HL-60 (cell line): ENCODE data around the gene DNAJB5.

Experiments
- DNase-seq, 2 experiments: peaks; one replicate each; pipeline ENCODE4 v3.0.0-alpha.2; 2010 to 2020; ENCODE audit warnings: low read depth in 1 of 2, low spot score in 1 of 2
- H3K27ac ChIP-seq: fragments of 250-450 bp; sonication (Bioruptor Pico); replicated peaks from 2 replicates; pipeline ENCODE4 v1.5.1; 2020; ENCODE audit warnings: mild to moderate bottlenecking, moderate library complexity
- H3K27me3 ChIP-seq: fragments of 250-450 bp; sonication (Bioruptor Pico); 2 replicates; pipeline ENCODE4 v1.5.1; 2021; ENCODE audit warnings: mild to moderate bottlenecking, moderate library complexity; ENCODE audit not compliant: insufficient read depth, poor library complexity, severe bottlenecking
- H3K4me3 ChIP-seq: replicated peaks from 2 replicates; pipeline ENCODE4 v1.5.1; 2011; ENCODE audit warnings: mild to moderate bottlenecking, control low read depth, low read length; ENCODE audit not compliant: insufficient read depth
- GABPA ChIP-seq: IDR thresholded peaks from 2 replicates; pipeline ENCODE4 v1.6.1; 2012; ENCODE audit warnings: low read depth
- POLR2AphosphoS5 ChIP-seq: IDR thresholded peaks from 2 replicates; pipeline ENCODE4 v1.6.1; 2012; ENCODE audit warnings: low read depth
- SPI1 ChIP-seq: IDR thresholded peaks from 2 replicates; pipeline ENCODE4 v1.6.1; 2012; ENCODE audit warnings: low read depth, mild to moderate bottlenecking, borderline replicate concordance
- TF ChIP-seq, protein P1 (sequence below): IDR thresholded peaks from one replicate; pipeline ENCODE4 v1.5.1; 2011; ENCODE audit warnings: low read length, control low read depth, inconsistent platforms; ENCODE audit not compliant: insufficient read depth
- TF ChIP-seq, protein P2 (sequence below): IDR thresholded peaks from 2 replicates; pipeline ENCODE4 v1.6.1; 2012; ENCODE audit warnings: low read depth; ENCODE audit not compliant: insufficient replicate concordance

DNAJB5 gene

DNA sequence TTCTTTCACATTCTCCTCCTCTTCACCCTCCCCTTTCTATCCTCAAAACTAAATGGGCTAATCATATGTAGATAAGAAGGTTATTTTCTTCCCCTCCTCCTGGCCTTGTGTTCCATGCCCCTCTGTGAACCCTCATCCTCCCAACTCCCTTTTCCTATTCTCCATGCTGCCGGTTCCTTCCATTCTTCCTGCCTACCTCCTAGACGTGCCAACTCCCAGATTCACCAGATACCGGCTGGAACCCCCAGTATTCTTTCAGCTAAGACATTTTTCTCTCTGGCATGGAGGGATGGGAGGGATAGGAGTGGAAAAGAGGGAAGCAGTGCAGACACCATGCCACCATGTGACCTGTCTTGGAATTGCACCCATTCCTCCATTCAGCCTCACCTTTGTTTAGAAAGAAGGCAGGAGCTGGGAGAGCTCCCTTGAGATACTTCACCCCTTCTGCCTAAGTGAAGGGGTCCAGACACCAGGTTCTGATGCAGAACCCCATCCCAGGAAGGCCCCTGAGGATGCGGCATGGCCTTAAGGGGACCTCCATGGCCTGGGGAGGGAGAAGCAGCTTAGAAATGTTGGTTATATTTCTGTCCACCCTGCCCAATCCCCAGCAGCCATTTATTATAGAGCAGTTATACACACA, 4.8 kb downstream of the DNAJB5 start:
- no peak overlapping the region for H3K4me3 ChIP-seq
- no peak overlapping the region for H3K27ac ChIP-seq
- TF ChIP-seq SPI1: no peak
- TF ChIP-seq GABPA: no peak
- TF ChIP-seq, protein P1, sequence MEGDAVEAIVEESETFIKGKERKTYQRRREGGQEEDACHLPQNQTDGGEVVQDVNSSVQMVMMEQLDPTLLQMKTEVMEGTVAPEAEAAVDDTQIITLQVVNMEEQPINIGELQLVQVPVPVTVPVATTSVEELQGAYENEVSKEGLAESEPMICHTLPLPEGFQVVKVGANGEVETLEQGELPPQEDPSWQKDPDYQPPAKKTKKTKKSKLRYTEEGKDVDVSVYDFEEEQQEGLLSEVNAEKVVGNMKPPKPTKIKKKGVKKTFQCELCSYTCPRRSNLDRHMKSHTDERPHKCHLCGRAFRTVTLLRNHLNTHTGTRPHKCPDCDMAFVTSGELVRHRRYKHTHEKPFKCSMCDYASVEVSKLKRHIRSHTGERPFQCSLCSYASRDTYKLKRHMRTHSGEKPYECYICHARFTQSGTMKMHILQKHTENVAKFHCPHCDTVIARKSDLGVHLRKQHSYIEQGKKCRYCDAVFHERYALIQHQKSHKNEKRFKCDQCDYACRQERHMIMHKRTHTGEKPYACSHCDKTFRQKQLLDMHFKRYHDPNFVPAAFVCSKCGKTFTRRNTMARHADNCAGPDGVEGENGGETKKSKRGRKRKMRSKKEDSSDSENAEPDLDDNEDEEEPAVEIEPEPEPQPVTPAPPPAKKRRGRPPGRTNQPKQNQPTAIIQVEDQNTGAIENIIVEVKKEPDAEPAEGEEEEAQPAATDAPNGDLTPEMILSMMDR: peak; percentile 50
- no peak for TF ChIP-seq POLR2AphosphoS5
- TF ChIP-seq, protein P2, sequence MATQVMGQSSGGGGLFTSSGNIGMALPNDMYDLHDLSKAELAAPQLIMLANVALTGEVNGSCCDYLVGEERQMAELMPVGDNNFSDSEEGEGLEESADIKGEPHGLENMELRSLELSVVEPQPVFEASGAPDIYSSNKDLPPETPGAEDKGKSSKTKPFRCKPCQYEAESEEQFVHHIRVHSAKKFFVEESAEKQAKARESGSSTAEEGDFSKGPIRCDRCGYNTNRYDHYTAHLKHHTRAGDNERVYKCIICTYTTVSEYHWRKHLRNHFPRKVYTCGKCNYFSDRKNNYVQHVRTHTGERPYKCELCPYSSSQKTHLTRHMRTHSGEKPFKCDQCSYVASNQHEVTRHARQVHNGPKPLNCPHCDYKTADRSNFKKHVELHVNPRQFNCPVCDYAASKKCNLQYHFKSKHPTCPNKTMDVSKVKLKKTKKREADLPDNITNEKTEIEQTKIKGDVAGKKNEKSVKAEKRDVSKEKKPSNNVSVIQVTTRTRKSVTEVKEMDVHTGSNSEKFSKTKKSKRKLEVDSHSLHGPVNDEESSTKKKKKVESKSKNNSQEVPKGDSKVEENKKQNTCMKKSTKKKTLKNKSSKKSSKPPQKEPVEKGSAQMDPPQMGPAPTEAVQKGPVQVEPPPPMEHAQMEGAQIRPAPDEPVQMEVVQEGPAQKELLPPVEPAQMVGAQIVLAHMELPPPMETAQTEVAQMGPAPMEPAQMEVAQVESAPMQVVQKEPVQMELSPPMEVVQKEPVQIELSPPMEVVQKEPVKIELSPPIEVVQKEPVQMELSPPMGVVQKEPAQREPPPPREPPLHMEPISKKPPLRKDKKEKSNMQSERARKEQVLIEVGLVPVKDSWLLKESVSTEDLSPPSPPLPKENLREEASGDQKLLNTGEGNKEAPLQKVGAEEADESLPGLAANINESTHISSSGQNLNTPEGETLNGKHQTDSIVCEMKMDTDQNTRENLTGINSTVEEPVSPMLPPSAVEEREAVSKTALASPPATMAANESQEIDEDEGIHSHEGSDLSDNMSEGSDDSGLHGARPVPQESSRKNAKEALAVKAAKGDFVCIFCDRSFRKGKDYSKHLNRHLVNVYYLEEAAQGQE: no peak
- DNase-seq: no peak
- peaks cover 2% of the 10 kb centered on the region for H3K27me3 ChIP-seq

DNA sequence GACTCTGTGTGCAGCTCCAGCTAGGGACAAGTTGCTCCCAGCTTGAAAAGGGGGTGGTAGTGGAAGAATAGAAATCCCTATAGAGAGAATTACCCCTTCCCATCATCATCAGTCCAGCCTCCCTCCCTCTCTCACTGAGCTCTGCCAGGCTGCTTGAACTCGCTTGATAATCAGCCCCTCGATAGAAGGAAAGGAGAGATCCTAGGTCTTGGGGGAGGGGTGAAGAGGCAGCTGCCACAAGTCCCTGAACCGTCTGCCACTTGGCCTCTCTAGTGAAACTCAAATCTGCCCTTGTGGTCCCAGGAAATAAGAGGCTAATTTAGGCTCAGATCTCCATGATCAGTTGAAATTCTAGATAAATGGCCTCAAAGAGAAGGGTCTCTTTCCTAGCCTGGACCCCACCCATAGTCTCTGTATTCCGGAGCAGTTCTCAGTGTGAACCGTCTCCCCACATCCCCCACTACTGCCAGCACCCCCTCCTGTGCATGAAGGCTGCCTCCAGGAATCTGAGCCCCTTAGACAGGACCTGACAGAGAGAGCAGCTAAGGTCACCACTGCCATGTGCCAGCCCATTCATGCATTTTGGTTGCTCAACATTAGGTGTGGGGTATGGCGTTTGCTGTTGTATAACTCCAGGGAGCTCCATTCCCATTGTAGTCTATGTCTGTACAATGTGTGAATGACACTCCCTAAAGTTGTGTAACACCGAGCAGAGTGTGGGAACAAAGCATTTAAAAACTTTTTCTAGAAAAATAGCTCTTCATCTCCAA, 5.5 kb downstream of the DNAJB5 start:
- TF ChIP-seq, protein P2: no peak
- H3K27ac ChIP-seq: no peak overlapping the region
- H3K4me3 ChIP-seq: no peak overlapping the region
- DNase-seq: no peak
- peaks cover 2% of the 10 kb centered on the region for H3K27me3 ChIP-seq

DNA sequence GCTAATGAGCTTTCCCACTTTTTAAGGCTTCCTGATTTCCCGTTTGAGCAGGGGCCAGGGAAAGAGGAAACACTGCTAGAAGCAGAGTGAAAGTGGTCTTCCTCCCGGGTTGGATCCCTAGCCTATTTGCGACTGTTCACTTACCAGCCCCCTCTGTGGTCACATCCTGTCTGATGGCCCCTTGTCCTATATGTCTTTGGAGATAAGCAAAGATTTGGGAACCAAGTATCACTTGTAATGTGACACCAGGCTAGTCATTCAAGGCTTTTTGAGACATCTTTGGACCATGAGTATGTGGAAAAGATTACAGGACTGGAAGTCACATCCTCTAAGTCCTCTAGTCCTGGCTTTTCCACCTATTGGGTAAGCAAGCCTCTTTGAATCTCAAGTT, 6.1 kb downstream of the DNAJB5 start:
- no peak overlapping the region for H3K27ac ChIP-seq
- no peak for DNase-seq

More for the DNA sequence above, 6.1 kb downstream of the DNAJB5 start:
- TF ChIP-seq, protein P2: no peak
- TF ChIP-seq SPI1: no peak
- TF ChIP-seq, protein P1: no peak
- no peak for TF ChIP-seq POLR2AphosphoS5
- TF ChIP-seq GABPA: no peak
- Histone ChIP-seq H3K4me3 (no peak overlapping the region), H3K27me3 (peaks cover 2% of the 10 kb centered on the region)
